Measurements from ENCODE around the gene MYRFL.
A peak's percentile ranks its signal among the peaks of the same experiment; 100 is the strongest.

Gene MYRFL

DNA sequence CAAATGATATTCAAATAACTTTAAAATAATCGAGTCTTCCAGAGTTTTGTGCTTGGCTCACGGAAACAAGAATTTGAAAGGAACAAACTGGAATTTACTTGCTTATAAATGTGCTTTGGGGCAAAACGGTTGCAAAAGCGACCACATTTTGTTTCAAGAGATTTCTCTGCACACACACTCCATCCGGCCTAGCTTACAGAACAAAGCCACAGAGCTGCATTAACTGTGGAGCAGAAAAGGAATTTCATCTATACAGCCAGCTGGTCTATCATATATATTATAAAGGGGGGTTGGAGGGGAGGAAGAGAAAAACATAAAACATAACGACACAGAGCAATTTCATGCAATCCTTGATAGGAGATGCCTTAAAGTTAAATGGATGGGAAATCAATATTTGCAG lies 153.0 kb downstream of the MYRFL start:
- H3K79me2 ChIP-seq (ENCODE audit: control insufficient read depth, insufficient read depth, low read length, poor library complexity): no peaks in the 10 kb centered on the region
- H3K36me3 ChIP-seq (ENCODE audit: control insufficient read depth in 1 of 2, insufficient read depth in 2 of 2, low read length in 2 of 2): no peaks in the 10 kb centered on the region
- no peak overlapping the region for H3K4me2 ChIP-seq (ENCODE audit: low read length)
- H3K4ac ChIP-seq (ENCODE audit: low read depth, low read length): no peak overlapping the region
- H3K14ac ChIP-seq (ENCODE audit: low read length): no peak overlapping the region
- H3K18ac ChIP-seq (ENCODE audit: low read length): no peak overlapping the region
- no peak overlapping the region for H2AK5ac ChIP-seq (ENCODE audit: low read length)
- no peak overlapping the region for H3K4me3 ChIP-seq (ENCODE audit: low read depth, low read length)
- no peaks in the 10 kb centered on the region for H3K9me3 ChIP-seq (ENCODE audit: insufficient read depth, low read depth, low read length)
- no peaks in the 10 kb centered on the region for H3K4me1 ChIP-seq (ENCODE audit: control insufficient read depth in 1 of 2, insufficient read depth in 2 of 2, low read length in 2 of 2)
- WGBS (ENCODE audit: extremely low coverage, insufficient coverage, insufficient read length): no CpG with 5 or more reads among the region's 6 CpGs
- no peak overlapping the region for H4K12ac ChIP-seq (ENCODE audit: low read depth, low read length)
- no peaks in the 10 kb centered on the region for H3K27me3 ChIP-seq (ENCODE audit: insufficient read depth, low read length)
- no peak overlapping the region for H3K27ac ChIP-seq (ENCODE audit: low read depth, low read length)
- H3K79me1 ChIP-seq (ENCODE audit: low read length): no peaks in the 10 kb centered on the region
- no peak overlapping the region for H2BK12ac ChIP-seq (ENCODE audit: low read length)
- no peak overlapping the region for H2BK120ac ChIP-seq (ENCODE audit: insufficient read depth, low read length, poor library complexity)
- H4K91ac ChIP-seq (ENCODE audit: low read depth, low read length): no peak overlapping the region
- no peak overlapping the region for H2AFZ ChIP-seq (ENCODE audit: insufficient read depth, low read length, poor library complexity)
- no peak for DNase-seq
- H3K23ac ChIP-seq (ENCODE audit: low read length): no peak overlapping the region
- no peak overlapping the region for H3K9ac ChIP-seq (ENCODE audit: low read length)
- no peak overlapping the region for H2BK5ac ChIP-seq (ENCODE audit: low read depth, low read length, poor library complexity)
- H4K8ac ChIP-seq (ENCODE audit: low read depth, low read length): no peak overlapping the region

- H3K27ac ChIP-seq (ENCODE audit: low read depth, low read length): no peak overlapping the region
- no peak overlapping the region for H3K4ac ChIP-seq (ENCODE audit: low read depth, low read length)
- H3K23ac ChIP-seq (ENCODE audit: low read length): no peak overlapping the region
- H3K9me3 ChIP-seq (ENCODE audit: insufficient read depth, low read depth, low read length): no peaks in the 10 kb centered on the region
- no peak overlapping the region for H4K12ac ChIP-seq (ENCODE audit: low read depth, low read length)
- no peak overlapping the region for H2AFZ ChIP-seq (ENCODE audit: insufficient read depth, low read length, poor library complexity)
- H2BK12ac ChIP-seq (ENCODE audit: low read length): no peak overlapping the region
- H3K79me2 ChIP-seq (ENCODE audit: control insufficient read depth, insufficient read depth, low read length, poor library complexity): no peaks in the 10 kb centered on the region
- no peak for DNase-seq
- H3K36me3 ChIP-seq (ENCODE audit: control insufficient read depth in 1 of 2, insufficient read depth in 2 of 2, low read length in 2 of 2): no peaks in the 10 kb centered on the region
- no peaks in the 10 kb centered on the region for H3K27me3 ChIP-seq (ENCODE audit: insufficient read depth, low read length)
- H2BK5ac ChIP-seq (ENCODE audit: low read depth, low read length, poor library complexity): no peak overlapping the region
- no peak overlapping the region for H3K4me2 ChIP-seq (ENCODE audit: low read length)
- no peaks in the 10 kb centered on the region for H3K79me1 ChIP-seq (ENCODE audit: low read length)
- no peak overlapping the region for H3K4me3 ChIP-seq (ENCODE audit: low read depth, low read length)
- no peak overlapping the region for H4K8ac ChIP-seq (ENCODE audit: low read depth, low read length)
- H4K91ac ChIP-seq (ENCODE audit: low read depth, low read length): no peak overlapping the region
- H3K4me1 ChIP-seq (ENCODE audit: control insufficient read depth in 1 of 2, insufficient read depth in 2 of 2, low read length in 2 of 2): no peaks in the 10 kb centered on the region
- H3K9ac ChIP-seq (ENCODE audit: low read length): no peak overlapping the region
- H3K18ac ChIP-seq (ENCODE audit: low read length): no peak overlapping the region
- no peak overlapping the region for H3K14ac ChIP-seq (ENCODE audit: low read length)
- no peak overlapping the region for H2BK120ac ChIP-seq (ENCODE audit: insufficient read depth, low read length, poor library complexity)
- WGBS (ENCODE audit: extremely low coverage, insufficient coverage, insufficient read length): no CpG with 5 or more reads among the region's 5 CpGs
- H2AK5ac ChIP-seq (ENCODE audit: low read length): no peak overlapping the region
Measured at GRCh38 chr12:69981881-69982475, 157.0 kb downstream of the MYRFL start.

GRCh38 chr12:69984241-69984640 lies 159.2 kb downstream of the MYRFL start:
- Histone ChIP-seq H2BK5ac (ENCODE audit: low read depth, low read length, poor library complexity) (no peak overlapping the region), H3K79me1 (ENCODE audit: low read length) (peaks cover 2% of the 10 kb centered on the region), H2BK12ac (ENCODE audit: low read length) (no peak overlapping the region), H4K91ac (ENCODE audit: low read depth, low read length) (no peak overlapping the region), H3K4ac (ENCODE audit: low read depth, low read length) (no peak overlapping the region), H2AFZ (ENCODE audit: insufficient read depth, low read length, poor library complexity) (no peak overlapping the region), H3K4me1 (ENCODE audit: control insufficient read depth in 1 of 2, insufficient read depth in 2 of 2, low read length in 2 of 2) (peaks cover 0 to 4% of the 10 kb centered on the region in 2 experiments), H3K18ac (ENCODE audit: low read length) (no peak overlapping the region), H3K79me2 (ENCODE audit: control insufficient read depth, insufficient read depth, low read length, poor library complexity) (no peaks in the 10 kb centered on the region), H3K4me2 (ENCODE audit: low read length) (no peak overlapping the region), H3K27me3 (ENCODE audit: insufficient read depth, low read length) (no peaks in the 10 kb centered on the region), H2AK5ac (ENCODE audit: low read length) (no peak overlapping the region), H2BK120ac (ENCODE audit: insufficient read depth, low read length, poor library complexity) (no peak overlapping the region), H4K8ac (ENCODE audit: low read depth, low read length) (no peak overlapping the region), H3K9me3 (ENCODE audit: insufficient read depth, low read depth, low read length) (no peaks in the 10 kb centered on the region), H3K9ac (ENCODE audit: low read length) (no peak overlapping the region), H3K23ac (ENCODE audit: low read length) (no peak overlapping the region), H4K12ac (ENCODE audit: low read depth, low read length) (no peak overlapping the region), H3K27ac (ENCODE audit: low read depth, low read length) (no peak overlapping the region), H3K14ac (ENCODE audit: low read length) (no peak overlapping the region), H3K4me3 (ENCODE audit: low read depth, low read length) (no peak overlapping the region), H3K36me3 (ENCODE audit: control insufficient read depth in 1 of 2, insufficient read depth in 2 of 2, low read length in 2 of 2) (no peaks in the 10 kb centered on the region)
- DNase-seq: no peak
- no CpG with 5 or more reads among the region's 7 CpGs for WGBS (ENCODE audit: extremely low coverage, insufficient coverage, insufficient read length)

DNA sequence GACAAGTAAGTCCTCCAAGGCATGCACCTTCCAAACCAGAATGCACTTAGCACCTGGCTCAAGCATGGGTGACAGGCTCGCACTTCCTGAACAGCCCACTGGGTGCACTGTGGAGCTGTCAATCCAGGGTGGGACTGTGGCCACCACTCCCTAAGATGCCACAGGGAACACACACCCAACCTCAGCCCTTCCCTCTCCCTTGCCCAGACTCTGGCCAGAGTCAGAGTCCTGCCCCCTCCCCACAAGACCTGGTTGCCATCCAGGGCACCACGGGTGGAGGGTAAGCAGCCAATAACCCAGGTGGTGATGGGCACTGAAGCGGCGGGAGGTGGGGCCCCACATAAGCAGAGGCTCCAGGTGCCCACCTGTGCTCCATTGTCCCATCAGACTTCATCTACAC lies 160.6 kb downstream of the MYRFL start:
- H2AFZ ChIP-seq (ENCODE audit: insufficient read depth, low read length, poor library complexity): no peak overlapping the region
- peak in 1 of 2 donors; percentile 26 for DNase-seq
- no peak overlapping the region for H4K12ac ChIP-seq (ENCODE audit: low read depth, low read length)
- no peaks in the 10 kb centered on the region for H3K79me2 ChIP-seq (ENCODE audit: control insufficient read depth, insufficient read depth, low read length, poor library complexity)
- H3K4me3 ChIP-seq (ENCODE audit: low read depth, low read length): no peak overlapping the region
- no peaks in the 10 kb centered on the region for H3K9me3 ChIP-seq (ENCODE audit: insufficient read depth, low read depth, low read length)
- H3K27ac ChIP-seq (ENCODE audit: low read depth, low read length): no peak overlapping the region
- no peak overlapping the region for H3K4me2 ChIP-seq (ENCODE audit: low read length)
- WGBS (ENCODE audit: extremely low coverage, insufficient coverage, insufficient read length): no CpG with 5 or more reads among the region's 4 CpGs
- H2BK12ac ChIP-seq (ENCODE audit: low read length): no peak overlapping the region
- H3K23ac ChIP-seq (ENCODE audit: low read length): no peak overlapping the region
- no peaks in the 10 kb centered on the region for H3K36me3 ChIP-seq (ENCODE audit: control insufficient read depth in 1 of 2, insufficient read depth in 2 of 2, low read length in 2 of 2)
- no peak overlapping the region for H3K18ac ChIP-seq (ENCODE audit: low read length)
- no peaks in the 10 kb centered on the region for H3K27me3 ChIP-seq (ENCODE audit: insufficient read depth, low read length)
- H3K79me1 ChIP-seq (ENCODE audit: low read length): peaks cover 2% of the 10 kb centered on the region
- no peak overlapping the region for H2AK5ac ChIP-seq (ENCODE audit: low read length)
- no peak overlapping the region for H3K9ac ChIP-seq (ENCODE audit: low read length)
- no peak overlapping the region for H4K91ac ChIP-seq (ENCODE audit: low read depth, low read length)
- H3K4me1 ChIP-seq (ENCODE audit: control insufficient read depth in 1 of 2, insufficient read depth in 2 of 2, low read length in 2 of 2): peaks cover 0 to 5% of the 10 kb centered on the region in 2 experiments
- H4K8ac ChIP-seq (ENCODE audit: low read depth, low read length): no peak overlapping the region
- no peak overlapping the region for H2BK120ac ChIP-seq (ENCODE audit: insufficient read depth, low read length, poor library complexity)
- H2BK5ac ChIP-seq (ENCODE audit: low read depth, low read length, poor library complexity): no peak overlapping the region
- H3K14ac ChIP-seq (ENCODE audit: low read length): no peak overlapping the region
- no peak overlapping the region for H3K4ac ChIP-seq (ENCODE audit: low read depth, low read length)

Measured in trophoblast cell (in vitro differentiated cells and primary cell).